ENCODE results near the gene ZNF174. TPM values are rescaled to one million over a fixed set of nuclear protein-coding genes. Genes with fewer than 3 reads are reported as not detected.

The ZNF174 gene
- total RNA-seq, 2 experiments from 2014 or later, result 21.1 to 21.7 TPM

DNA sequence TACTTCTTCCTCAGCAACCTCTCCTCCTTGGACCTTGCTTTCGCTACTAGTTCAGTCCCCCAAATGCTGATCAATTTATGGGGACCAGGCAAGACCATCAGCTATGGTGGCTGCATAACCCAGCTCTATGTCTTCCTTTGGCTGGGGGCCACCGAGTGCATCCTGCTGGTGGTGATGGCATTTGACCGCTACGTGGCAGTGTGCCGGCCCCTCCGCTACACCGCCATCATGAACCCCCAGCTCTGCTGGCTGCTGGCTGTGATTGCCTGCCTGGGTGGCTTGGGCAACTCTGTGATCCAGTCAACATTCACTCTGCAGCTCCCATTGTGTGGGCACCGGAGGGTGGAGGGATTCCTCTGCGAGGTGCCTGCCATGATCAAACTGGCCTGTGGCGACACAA is 44.9 kb upstream of the ZNF174 start:
- H3K4me3 ChIP-seq (ENCODE audit: low read depth, low read length, poor library complexity, severe bottlenecking), result no peak overlapping the region
- no peaks in the 10 kb centered on the region for H3K9me2 ChIP-seq (ENCODE audit: insufficient read depth, low read length)
- H3K27ac ChIP-seq (ENCODE audit: low read depth, low read length, poor library complexity, severe bottlenecking), result no peak overlapping the region
- H2AFZ ChIP-seq (ENCODE audit: low read length), result no peak overlapping the region
- TF ChIP-seq, protein P1, sequence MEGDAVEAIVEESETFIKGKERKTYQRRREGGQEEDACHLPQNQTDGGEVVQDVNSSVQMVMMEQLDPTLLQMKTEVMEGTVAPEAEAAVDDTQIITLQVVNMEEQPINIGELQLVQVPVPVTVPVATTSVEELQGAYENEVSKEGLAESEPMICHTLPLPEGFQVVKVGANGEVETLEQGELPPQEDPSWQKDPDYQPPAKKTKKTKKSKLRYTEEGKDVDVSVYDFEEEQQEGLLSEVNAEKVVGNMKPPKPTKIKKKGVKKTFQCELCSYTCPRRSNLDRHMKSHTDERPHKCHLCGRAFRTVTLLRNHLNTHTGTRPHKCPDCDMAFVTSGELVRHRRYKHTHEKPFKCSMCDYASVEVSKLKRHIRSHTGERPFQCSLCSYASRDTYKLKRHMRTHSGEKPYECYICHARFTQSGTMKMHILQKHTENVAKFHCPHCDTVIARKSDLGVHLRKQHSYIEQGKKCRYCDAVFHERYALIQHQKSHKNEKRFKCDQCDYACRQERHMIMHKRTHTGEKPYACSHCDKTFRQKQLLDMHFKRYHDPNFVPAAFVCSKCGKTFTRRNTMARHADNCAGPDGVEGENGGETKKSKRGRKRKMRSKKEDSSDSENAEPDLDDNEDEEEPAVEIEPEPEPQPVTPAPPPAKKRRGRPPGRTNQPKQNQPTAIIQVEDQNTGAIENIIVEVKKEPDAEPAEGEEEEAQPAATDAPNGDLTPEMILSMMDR (conservative IDR thresholded peaks at IDR 0.05; ENCODE audit: low read length), result no peak
- no peak for TF ChIP-seq EZH2phosphoT487 (IDR thresholded peaks at IDR 0.05; ENCODE audit: borderline replicate concordance, low read depth, low read length)
- H3K9me3 ChIP-seq (ENCODE audit: low read length), result no peaks in the 10 kb centered on the region
- H3K4me1 ChIP-seq (ENCODE audit: insufficient read depth, low read length, poor library complexity, severe bottlenecking), result peaks cover 9% of the 10 kb centered on the region
- no peak overlapping the region for H3K4me2 ChIP-seq (ENCODE audit: low read length)
- H4K20me1 ChIP-seq (ENCODE audit: insufficient read depth, low read length), result no peaks in the 10 kb centered on the region
- no peak for DNase-seq (ENCODE audit: low spot score)
- no TSS peak for BruUV-seq (replicated peaks)
- no peaks in the 10 kb centered on the region for H3K36me3 ChIP-seq (ENCODE audit: insufficient read depth, low read length)
- ChIA-PET POLR2A (no interaction called here), CTCF (ENCODE audit: unreplicated experiment) (no interaction called here)
- no peaks in the 10 kb centered on the region for H3K79me2 ChIP-seq (ENCODE audit: insufficient read depth, low read depth, low read length)
- intact Hi-C loops (cut with micrococcal nuclease; ENCODE audit: unreplicated experiment), result no loop called here

DNA sequence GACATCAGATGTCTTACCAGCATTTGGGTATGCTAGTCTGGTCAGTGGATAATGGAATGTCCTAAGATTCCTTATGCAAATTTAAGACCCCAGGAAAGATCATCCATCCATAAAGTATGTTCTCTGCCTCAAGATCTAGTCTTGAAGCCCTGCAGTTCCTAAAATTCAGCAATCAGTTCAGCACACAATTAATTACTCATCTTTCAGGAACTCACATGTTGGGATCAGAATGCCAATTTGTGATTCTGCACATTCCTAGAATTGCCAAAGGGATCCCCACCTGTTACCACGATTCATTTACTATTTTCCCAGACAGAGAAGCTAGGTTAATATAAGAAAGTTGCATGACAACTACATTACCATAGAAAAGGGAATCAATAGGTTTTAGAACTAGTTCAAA is 42.1 kb upstream of the ZNF174 start:
- Histone ChIP-seq H2AFZ (ENCODE audit: low read length) (no peak overlapping the region), H3K79me2 (ENCODE audit: insufficient read depth, low read depth, low read length) (no peaks in the 10 kb centered on the region), H3K9me2 (ENCODE audit: insufficient read depth, low read length) (no peaks in the 10 kb centered on the region), H4K20me1 (ENCODE audit: insufficient read depth, low read length) (no peaks in the 10 kb centered on the region), H3K36me3 (ENCODE audit: insufficient read depth, low read length) (no peaks in the 10 kb centered on the region), H3K4me2 (ENCODE audit: low read length) (no peak overlapping the region), H3K9me3 (ENCODE audit: low read length) (no peaks in the 10 kb centered on the region), H3K27ac (ENCODE audit: low read depth, low read length, poor library complexity, severe bottlenecking) (no peak overlapping the region), H3K4me3 (ENCODE audit: low read depth, low read length, poor library complexity, severe bottlenecking) (no peak overlapping the region), H3K4me1 (ENCODE audit: insufficient read depth, low read length, poor library complexity, severe bottlenecking) (peaks cover 11% of the 10 kb centered on the region)
- ChIA-PET CTCF (ENCODE audit: unreplicated experiment) (no interaction called here), POLR2A (no interaction called here)
- DNase-seq (ENCODE audit: low spot score), result no peak
- intact Hi-C loops (cut with micrococcal nuclease; ENCODE audit: unreplicated experiment), result no loop called here
- TF ChIP-seq EZH2phosphoT487 (IDR thresholded peaks at IDR 0.05; ENCODE audit: borderline replicate concordance, low read depth, low read length), result no peak
- TF ChIP-seq, protein P1 (conservative IDR thresholded peaks at IDR 0.05; ENCODE audit: low read length), result no peak
- BruUV-seq (replicated peaks), result no TSS peak

DNA sequence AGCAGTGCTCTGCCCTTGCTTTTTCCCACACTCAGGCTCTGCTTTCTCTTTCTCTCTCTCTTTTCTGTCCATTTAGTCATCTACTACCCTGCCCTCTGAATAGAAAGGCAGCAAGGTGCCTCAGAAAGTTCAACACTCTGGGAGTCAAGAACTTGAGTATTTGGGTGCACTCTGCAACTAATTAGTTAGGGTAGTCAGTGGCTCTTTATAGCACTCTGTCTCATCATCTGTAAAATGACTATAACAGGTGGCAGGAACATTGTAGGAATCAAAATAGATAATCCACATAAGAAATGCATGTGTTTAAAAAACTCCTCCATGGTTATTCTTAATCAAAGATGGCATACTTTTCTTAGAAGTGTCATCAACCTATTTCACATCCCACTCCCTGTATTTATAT is 38.1 kb upstream of the ZNF174 start:
- CTCF ChIA-PET (ENCODE audit: unreplicated experiment), result no interaction called here

More for the DNA sequence above, 38.1 kb upstream of the ZNF174 start:
- H3K79me2 ChIP-seq (ENCODE audit: insufficient read depth, low read depth, low read length), result no peaks in the 10 kb centered on the region
- intact Hi-C loops (cut with micrococcal nuclease; ENCODE audit: unreplicated experiment), result no loop called here
- no peaks in the 10 kb centered on the region for H3K36me3 ChIP-seq (ENCODE audit: insufficient read depth, low read length)
- no peak for DNase-seq (ENCODE audit: low spot score)
- no peak overlapping the region for H3K4me3 ChIP-seq (ENCODE audit: low read depth, low read length, poor library complexity, severe bottlenecking)
- H2AFZ ChIP-seq (ENCODE audit: low read length), result no peak overlapping the region
- H3K9me2 ChIP-seq (ENCODE audit: insufficient read depth, low read length), result no peaks in the 10 kb centered on the region
- POLR2A ChIA-PET, result interaction anchor here (0.8 kb wide), 1 partner anchor 8 kb away, joined by 3 read pairs; no protein-coding TSS in a partner anchor
- H4K20me1 ChIP-seq (ENCODE audit: insufficient read depth, low read length), result no peaks in the 10 kb centered on the region
- no peaks in the 10 kb centered on the region for H3K9me3 ChIP-seq (ENCODE audit: low read length)
- H3K4me2 ChIP-seq (ENCODE audit: low read length), result no peak overlapping the region
- peaks cover 14% of the 10 kb centered on the region for H3K4me1 ChIP-seq (ENCODE audit: insufficient read depth, low read length, poor library complexity, severe bottlenecking)
- BruUV-seq (replicated peaks), result no TSS peak
- TF ChIP-seq EZH2phosphoT487 (IDR thresholded peaks at IDR 0.05; ENCODE audit: borderline replicate concordance, low read depth, low read length), result no peak
- TF ChIP-seq, protein P1 (conservative IDR thresholded peaks at IDR 0.05; ENCODE audit: low read length), result no peak
- no peak overlapping the region for H3K27ac ChIP-seq (ENCODE audit: low read depth, low read length, poor library complexity, severe bottlenecking)
